Ascending aorta (tissue), 2 donors: ENCODE results near the gene CCDC6. TPM values are rescaled to one million over a fixed set of nuclear protein-coding genes. Genes with fewer than 3 reads are reported as not detected.

Experiments used
- DNase-seq, 2 donors: peaks; one replicate each; pipeline ENCODE4 v3.0.0-alpha.2; 2019; ENCODE audit warnings: low spot score in 2 of 2
- H3K27ac ChIP-seq, 2 donors: fragments of 200-600 bp; sonication (generic); one replicate each; pipeline ENCODE4 v1.5.1; 2016 to 2017; ENCODE audit warnings: mild to moderate bottlenecking in 1 of 2
- H3K27me3 ChIP-seq: fragments of 200-600 bp; sonication (generic); one replicate; pipeline ENCODE4 v1.5.1; 2017
- H3K36me3 ChIP-seq, 2 donors: fragments of 200-600 bp; sonication (generic); one replicate each; pipeline ENCODE4 v1.5.1; 2016
- H3K4me1 ChIP-seq, 2 donors: fragments of 200-600 bp; sonication (generic); one replicate each; pipeline ENCODE4 v1.5.1; 2016 to 2017; ENCODE audit warnings: mild to moderate bottlenecking in 1 of 2
- H3K4me3 ChIP-seq, 2 donors: fragments of 200-600 bp; sonication (generic); one replicate each; pipeline ENCODE4 v1.5.1; 2016 to 2017; ENCODE audit warnings: mild to moderate bottlenecking in 1 of 2
- H3K9me3 ChIP-seq, 2 donors: fragments of 200-600 bp; sonication (generic); one replicate each; pipeline ENCODE4 v1.5.1; 2016
- CTCF ChIP-seq, 3 experiments: fragments of 200-600 bp in 2 of 3; fragments of 450-650 bp in 1 of 3; sonication (generic) in 2 of 3; IDR thresholded peaks; one replicate each; pipeline ENCODE4 v1.5.1; 2016 to 2019; ENCODE audit warnings: antibody characterized with exemption in 3 of 3, mild to moderate bottlenecking in 1 of 3, moderate library complexity in 1 of 3
- intact Hi-C: fragments of 100-400 bp; cut with DNase I; formaldehyde crosslinking; loops from one replicate; pipeline ENCODE4 v1.15.1; 2023
- total RNA-seq: library from RNA; depleted of rRNA; stranded (reverse); fragments of >200 nt; gene quantifications from one replicate; pipeline ENCODE4 v1.1.0, GENCODE V29; 2016

CCDC6 gene
- total RNA-seq, 1 donor from 2014 or later = 21.1 TPM

GRCh38 chr10:59770689-59771088, 135.7 kb downstream of the CCDC6 start:
- intact Hi-C loops = no loop called here
- no peak overlapping the region for H3K4me3 ChIP-seq
- TF ChIP-seq CTCF (IDR thresholded peaks at IDR 0.05) = no peak

GRCh38 chr10:59762505-59762904, 143.9 kb downstream of the CCDC6 start:
- TF ChIP-seq CTCF (IDR thresholded peaks at IDR 0.05) = no peak
- no peaks in the 10 kb centered on the region for H3K4me1 ChIP-seq
- intact Hi-C loops = no loop called here
- no peaks in the 10 kb centered on the region for H3K27me3 ChIP-seq
- H3K4me3 ChIP-seq = no peak overlapping the region
- no peaks in the 10 kb centered on the region for H3K36me3 ChIP-seq
- no peak overlapping the region for H3K27ac ChIP-seq
- no peak for DNase-seq
- no peaks in the 10 kb centered on the region for H3K9me3 ChIP-seq

More at GRCh38 chr10:59770689-59771088, 135.7 kb downstream of the CCDC6 start:
- Histone ChIP-seq H3K27ac (no peak overlapping the region), H3K27me3 (no peaks in the 10 kb centered on the region), H3K4me1 (no peaks in the 10 kb centered on the region), H3K9me3 (no peaks in the 10 kb centered on the region), H3K36me3 (no peaks in the 10 kb centered on the region)
- no peak for DNase-seq

GRCh38 chr10:59757966-59758365, 148.4 kb downstream of the CCDC6 start:
- TF ChIP-seq CTCF (IDR thresholded peaks at IDR 0.05) = no peak
- DNase-seq = no peak
- no peaks in the 10 kb centered on the region for H3K27me3 ChIP-seq
- no peak overlapping the region for H3K27ac ChIP-seq
- intact Hi-C loops = no loop called here
- H3K4me3 ChIP-seq = no peak overlapping the region
- no peaks in the 10 kb centered on the region for H3K9me3 ChIP-seq
- no peaks in the 10 kb centered on the region for H3K36me3 ChIP-seq
- H3K4me1 ChIP-seq = no peaks in the 10 kb centered on the region

- Histone ChIP-seq H3K9me3 (no peaks in the 10 kb centered on the region), H3K4me3 (no peak overlapping the region), H3K4me1 (no peaks in the 10 kb centered on the region), H3K27ac (no peak overlapping the region), H3K36me3 (no peaks in the 10 kb centered on the region), H3K27me3 (no peaks in the 10 kb centered on the region)
- TF ChIP-seq CTCF (IDR thresholded peaks at IDR 0.05) = no peak
- intact Hi-C loops = no loop called here
- DNase-seq = no peak
Observed at GRCh38 chr10:59754951-59755350, 151.4 kb downstream of the CCDC6 start.

- no peaks in the 10 kb centered on the region for H3K9me3 ChIP-seq
- intact Hi-C loops = no loop called here
- H3K27me3 ChIP-seq = no peaks in the 10 kb centered on the region
- DNase-seq = no peak
- no peak for TF ChIP-seq CTCF (IDR thresholded peaks at IDR 0.05)
- no peaks in the 10 kb centered on the region for H3K36me3 ChIP-seq
- no peak within 1 kb of the TSS for H3K4me3 ChIP-seq
- H3K27ac ChIP-seq = no peak within 1 kb of the TSS
- no peaks in the 10 kb centered on the region for H3K4me1 ChIP-seq
Observed at GRCh38 chr10:59753267-59753666, 153.1 kb downstream of the CCDC6 start, which contains the start of gene MRLN. Gene MRLN, minus strand, starts transcription at chr10:59753455.
